ENCODE results near the gene OR12D2.
"Not testable (repeated sequence)": the region's sequence is repeated elsewhere in the genome, so short reads cannot be mapped to it uniquely, and the experiment has no call there.

The OR12D2 gene, protein sequence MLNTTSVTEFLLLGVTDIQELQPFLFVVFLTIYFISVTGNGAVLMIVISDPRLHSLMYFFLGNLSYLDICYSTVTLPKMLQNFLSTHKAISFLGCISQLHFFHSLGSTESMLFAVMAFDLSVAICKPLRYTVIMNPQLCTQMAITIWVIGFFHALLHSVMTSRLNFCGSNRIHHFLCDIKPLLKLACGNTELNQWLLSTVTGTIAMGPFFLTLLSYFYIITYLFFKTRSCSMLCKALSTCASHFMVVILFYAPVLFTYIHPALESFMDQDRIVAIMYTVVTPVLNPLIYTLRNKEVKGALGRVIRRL

DNA sequence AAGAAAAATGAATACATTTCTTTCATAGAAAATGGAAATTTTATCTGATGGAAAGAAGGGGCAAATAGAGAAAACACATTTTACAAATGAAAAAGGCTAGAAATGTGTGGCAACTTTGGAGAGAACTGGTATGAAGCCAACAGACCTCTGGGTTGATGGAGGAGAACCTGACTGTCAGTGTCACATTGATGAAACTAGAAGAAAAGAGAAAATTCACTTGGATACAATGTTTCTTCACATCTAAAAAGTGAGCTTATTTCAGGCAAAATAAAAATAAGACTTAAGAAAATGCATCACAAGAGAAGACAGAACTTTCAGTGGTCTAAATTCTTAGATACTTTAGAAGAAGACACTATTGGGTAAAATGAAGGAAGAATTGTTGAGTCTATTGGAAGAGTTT is at the start of gene OR12D2:
TSS of gene OR12D2 (plus strand) at position 301 of the 400 bp plus-strand sequence. CDS start 1,069 bp downstream, outside the sequence.
- ATAC-seq = no peak

DNA sequence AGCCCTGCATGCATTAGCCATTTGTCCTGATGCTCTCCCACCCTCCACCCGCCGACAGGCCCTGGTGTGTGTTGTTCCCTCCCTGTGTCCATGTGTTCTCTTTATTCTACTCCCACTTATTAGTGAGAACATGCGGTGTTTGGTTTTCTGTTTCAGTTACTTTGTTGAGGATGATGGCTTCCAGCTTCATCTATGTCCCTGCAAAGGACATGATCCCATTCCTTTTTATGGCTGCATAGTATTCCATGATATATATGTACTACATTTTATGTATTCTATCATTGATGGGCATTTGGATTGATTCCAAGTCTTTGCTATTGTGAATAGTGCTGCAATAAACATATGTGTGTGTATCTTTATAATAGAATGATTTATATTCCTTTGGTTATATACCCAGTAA is 46.1 kb upstream of the OR12D2 start:
- ATAC-seq = not testable (repeated sequence)

DNA sequence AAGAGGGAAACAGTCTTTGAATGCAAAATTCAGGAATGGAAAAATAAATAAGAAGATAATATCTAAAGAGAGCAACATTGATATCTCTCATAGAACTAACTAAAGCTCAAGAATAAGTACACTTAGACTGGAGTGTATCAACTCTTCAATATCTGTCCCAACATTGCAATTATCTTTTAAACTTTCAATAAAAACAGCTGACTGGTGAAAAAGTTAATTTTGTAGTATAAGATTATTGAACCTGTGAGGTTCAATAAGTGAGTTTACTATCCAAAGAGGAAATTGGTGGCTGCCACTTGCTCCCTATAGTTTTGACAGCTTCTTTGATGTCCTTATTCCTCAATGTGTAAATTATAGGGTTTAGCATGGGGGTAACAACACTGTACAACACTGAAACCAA is 40.5 kb upstream of the OR12D2 start:
- no peak for ATAC-seq

DNA sequence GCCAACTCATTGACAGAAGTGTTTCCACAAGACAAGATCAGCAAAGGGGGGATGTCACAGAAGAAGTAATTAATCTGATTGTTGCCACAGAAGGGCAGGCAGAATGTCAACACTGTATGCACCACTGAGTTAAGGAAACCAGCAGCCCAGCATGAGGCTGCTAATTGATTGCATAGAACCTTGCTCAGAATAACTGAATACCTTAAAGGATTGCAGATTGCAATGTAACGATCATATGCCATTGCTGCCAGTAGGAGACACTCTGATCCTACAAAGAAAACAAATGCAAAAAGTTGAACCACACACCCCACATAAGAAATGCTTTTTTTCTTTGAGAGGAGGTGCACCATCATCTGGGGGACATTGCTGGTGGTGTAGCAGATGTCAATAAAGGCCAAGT is 39.8 kb upstream of the OR12D2 start:
- ATAC-seq = no peak

DNA sequence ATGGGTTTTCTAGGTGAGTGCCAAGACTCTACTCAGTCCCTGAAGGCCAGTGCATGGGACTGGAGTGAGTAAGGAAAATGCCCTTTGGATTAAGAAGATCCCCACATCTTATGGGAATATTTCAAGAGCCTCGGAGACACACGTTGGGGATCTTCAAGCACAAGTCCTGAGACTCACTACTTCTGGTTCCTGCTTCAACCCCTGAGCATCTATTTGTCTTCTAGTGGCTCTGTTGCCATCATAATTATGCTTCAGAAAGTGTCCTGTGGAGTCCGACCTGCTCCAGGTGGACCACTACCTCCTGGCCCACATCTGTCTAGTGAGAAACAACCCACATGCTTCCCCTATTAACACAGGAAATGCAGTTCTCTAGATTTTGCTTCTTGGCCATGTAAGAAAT is 26.7 kb upstream of the OR12D2 start, which contains the start of gene OR5V1:
TSS of gene OR5V1 (minus strand) at position 101 of the 400 bp plus-strand sequence. CDS start 12,670 bp downstream, outside the sequence.
- no peak for ATAC-seq

DNA sequence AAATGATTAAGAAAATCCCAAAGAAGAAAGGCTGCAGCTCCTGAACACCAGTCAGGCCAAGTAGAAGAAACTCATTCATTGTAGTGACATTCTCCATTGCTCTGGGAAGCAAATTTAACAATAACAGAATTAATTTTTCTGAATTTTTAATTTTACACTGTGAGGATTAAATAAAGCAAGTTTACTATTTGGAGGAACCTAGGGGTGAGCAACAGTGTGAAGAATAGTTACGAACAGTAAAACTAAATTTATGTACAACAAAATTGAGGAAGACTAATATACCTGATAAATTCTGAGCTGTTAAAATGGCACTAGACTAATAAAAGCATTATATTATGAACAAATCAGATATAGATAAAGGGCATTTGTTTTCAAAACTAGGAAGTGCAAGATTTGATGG is 20.2 kb upstream of the OR12D2 start, which contains the start of gene OR12D3:
TSS of gene OR12D3 (minus strand) at position 101 of the 400 bp plus-strand sequence. CDS start at position 97, 4 bp downstream.
- ATAC-seq = no peak

DNA sequence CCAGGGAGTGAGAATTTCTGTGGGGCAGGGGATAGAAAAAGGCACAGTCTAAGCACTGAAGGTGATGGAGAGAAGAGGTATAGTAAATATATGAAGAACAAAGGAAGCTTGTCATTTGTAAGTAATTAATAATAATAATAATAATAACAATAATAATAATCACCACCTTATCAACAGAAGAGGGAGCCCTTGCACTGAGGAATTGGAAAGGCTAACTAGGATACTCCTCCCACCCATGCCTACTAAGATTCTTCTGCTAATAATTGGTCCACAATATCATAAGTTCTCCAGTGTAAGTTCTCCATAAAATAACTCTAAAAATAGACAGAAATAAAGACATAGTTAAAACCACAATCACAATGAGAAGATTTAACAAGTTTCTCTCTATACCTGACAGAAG is 19.4 kb upstream of the OR12D2 start:
- no peak for ATAC-seq

DNA sequence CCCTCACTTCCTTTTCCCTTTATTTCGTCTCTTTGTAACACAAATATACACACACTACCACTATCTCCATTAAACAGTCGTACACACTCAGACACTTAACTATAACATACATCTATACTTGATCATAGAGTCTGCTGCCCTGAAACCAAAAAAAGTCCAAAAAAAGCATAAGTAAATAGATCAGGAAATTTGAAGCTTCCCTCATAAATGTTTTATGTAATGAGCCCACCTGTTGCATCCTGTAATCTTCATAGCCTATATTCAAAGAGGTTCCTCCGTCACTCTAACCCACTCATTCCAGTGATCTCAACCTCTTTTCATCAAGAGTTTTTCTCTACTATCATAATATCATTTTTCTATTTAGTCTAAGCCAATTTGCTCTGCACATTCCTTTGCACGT is 6.9 kb upstream of the OR12D2 start:
- ATAC-seq = no peak

DNA sequence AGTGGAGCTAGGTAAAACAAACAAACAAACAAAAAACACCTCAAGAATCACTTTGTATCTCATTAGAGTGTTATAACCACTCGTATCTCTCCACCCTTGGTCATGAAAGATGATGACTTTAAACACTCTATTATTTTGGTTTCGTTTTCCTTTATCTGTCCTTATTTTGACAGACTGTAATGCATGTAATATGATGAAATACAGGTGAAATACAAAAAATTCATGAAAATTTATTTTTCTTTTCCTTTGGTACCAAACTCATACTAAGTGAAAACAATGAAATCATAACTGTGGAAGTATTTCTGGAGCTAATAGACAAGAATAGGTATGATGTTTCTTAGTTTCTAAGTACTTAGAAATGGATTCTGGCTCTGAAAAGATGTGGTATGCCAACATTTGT is 4.1 kb downstream of the OR12D2 start:
- ATAC-seq = no peak

DNA sequence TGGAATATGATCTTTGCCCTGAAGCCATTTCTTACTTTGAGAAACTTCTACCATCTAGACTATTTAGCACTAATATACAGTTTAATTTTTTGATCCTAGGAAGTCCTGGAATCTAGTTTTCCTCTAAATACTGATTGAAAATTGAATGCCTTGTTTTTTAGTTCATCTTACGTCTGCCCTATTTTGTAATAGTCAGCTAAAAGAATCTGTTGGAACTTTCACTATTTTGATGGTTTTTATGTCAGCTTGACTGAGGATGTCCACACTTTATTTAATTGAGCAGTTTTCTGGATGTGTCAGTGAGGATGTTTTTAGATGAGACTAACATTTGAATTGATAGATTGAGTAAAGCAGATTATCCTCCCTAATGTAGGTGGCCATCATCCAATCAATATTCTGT is 8.4 kb downstream of the OR12D2 start:
- ATAC-seq = no peak

DNA sequence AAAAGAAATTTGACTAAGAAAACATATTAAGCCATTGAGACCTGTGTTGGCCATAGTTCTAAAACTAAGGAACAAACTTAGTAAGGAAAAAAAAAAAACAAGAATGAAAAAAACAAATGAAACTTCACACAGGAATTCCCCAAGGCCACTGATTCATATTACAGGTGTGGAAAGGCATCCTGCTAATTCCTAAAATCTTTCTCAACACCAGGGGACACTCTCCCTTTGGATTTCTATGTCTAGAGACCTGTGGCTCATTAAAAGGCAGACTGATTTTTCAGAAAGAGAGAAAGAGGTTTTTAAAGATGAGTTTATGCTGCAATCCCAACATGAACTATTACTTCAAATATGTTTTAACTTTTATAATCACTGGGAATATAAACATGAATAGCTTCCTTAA is 19.2 kb downstream of the OR12D2 start, which contains the start of gene OR12D1:
TSS of gene OR12D1 (plus strand) at position 341 of the 400 bp plus-strand sequence.
- ATAC-seq = no peak

DNA sequence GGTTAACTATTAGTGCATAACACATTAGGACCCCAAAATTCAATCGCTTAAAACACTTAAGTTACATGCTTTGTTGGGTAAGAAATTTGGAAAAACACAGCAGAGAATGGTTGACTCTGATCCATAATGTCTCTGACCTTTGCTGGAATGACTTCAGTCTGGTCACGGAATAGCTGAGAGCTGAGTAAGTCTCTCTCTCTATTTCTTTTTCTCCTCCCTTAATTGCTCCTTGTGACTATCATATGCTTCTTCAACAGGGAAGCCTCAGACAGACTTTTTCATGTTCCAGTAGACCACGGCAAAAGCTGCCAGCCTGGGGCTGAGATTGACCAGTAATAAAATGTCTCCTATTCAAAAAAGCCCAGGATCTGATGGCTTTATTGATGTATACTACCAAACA is 24.1 kb downstream of the OR12D2 start:
- no peak for ATAC-seq

DNA sequence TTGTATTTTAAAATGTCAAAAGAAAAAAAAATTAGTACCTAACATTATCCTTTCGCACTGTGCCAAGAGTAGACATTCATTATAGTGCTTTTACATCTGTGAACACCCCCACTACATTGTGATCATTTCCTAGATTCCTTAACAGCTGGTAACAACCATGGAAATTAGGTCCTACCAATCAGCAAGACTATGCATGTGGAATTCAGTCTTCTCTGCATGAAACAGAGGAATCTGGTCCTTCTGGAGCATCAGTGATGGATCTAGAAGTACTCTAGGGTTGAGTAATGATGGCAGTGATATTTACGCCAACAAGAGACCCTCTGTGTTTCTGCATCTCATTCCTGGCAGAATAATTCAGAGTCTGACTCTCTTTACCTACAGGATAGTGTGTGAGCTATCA is 28.7 kb downstream of the OR12D2 start:
- ATAC-seq = no peak

DNA sequence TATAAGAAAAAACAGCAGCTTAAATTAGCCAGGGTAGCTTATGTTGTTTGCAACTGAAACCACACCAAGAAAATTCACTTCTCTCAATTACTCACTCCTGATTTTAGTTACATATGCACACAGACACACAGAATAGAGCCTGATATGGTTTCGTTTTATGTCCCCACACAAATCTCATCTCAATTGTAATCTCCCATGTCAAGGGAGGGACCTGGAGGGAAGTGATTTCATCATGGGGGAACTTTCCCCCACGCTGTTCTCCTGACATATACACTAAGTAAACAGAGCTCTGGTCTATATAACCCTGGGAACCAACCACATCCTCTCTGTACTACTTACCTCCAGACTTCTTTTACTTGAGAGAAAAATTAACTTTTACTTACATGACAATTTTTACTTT is 29.1 kb downstream of the OR12D2 start:
- ATAC-seq = peak in 1 of 2 donors; percentile 45

DNA sequence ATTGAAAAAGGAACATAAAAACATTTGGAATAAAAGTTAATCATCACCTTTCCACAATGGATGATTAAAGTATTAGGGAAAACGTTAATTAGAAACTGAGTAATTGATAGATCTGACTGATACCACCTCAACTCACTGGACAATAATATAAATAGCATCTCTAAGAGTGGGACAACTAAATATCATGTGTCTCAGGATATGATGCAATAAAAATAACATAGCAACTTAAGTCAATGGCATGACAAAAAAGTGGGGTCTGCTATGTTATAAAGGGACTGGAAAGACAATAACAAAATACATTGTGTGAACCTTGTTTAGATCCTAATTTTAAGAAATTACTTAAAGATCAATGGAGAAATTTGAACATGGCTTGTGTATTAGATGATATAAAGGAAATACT is 29.6 kb downstream of the OR12D2 start:
- ATAC-seq = no peak

DNA sequence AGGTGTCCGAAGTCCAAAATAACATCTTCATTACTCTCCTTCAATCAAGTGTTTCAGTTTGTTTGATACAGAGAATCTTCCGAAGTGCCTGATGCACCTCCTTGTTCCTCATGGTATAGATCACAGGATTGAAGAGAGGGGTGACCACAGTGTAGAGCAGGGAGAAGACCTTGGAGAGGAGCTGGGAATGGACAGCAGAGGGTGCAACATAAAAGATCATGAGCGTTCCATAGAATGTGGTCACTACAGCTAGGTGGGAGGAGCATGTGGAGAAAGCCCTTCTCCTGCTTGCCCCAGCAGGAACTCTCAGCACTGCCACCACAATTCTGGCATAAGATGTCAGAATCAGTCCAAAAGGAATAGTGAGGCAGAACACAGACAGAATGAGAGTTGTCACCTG is 31.2 kb downstream of the OR12D2 start:
- no peak for ATAC-seq

DNA sequence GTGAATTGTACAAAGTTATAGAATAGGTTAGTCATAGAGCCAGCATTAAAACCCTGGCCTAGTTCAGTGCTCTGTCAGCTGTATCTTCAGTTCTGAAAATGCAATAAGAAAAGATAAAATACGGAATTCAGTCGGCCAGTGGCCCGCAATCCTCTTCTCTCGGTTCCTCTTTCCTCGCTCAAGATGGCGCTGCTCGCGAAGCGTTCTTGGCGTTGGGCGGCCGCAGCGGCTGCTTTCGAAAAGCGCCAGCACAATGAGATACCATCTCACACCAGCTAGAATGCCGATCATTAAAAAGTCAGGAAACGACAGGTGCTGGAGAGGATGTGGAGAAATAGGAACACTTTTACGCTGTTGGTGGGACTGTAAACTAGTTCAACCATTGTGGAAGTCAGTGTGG is 41.3 kb downstream of the OR12D2 start:
- not testable (repeated sequence) for ATAC-seq

DNA sequence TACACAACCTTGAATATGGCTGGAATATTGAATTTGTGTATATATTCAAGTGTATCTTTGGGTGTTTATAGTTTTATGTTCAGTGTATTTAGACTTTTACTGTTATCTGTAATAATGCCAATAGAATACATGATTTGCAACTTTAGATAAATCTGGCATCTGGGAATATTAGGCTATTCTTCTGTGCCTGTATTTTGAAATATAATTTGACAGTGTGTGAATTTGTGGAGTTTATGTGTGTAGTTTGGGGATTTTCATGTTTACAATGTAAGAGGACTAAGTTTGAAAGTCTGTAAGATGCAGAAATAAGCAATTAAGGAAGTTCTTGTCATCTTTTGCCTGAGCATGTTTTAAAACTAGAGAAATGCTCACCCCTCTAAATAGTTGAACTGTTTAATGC is 43.6 kb downstream of the OR12D2 start, which contains the start of gene OR10C1:
TSS of gene OR10C1 (plus strand) at position 301 of the 400 bp plus-strand sequence. CDS start 710 bp downstream, outside the sequence.
- no peak for ATAC-seq

DNA sequence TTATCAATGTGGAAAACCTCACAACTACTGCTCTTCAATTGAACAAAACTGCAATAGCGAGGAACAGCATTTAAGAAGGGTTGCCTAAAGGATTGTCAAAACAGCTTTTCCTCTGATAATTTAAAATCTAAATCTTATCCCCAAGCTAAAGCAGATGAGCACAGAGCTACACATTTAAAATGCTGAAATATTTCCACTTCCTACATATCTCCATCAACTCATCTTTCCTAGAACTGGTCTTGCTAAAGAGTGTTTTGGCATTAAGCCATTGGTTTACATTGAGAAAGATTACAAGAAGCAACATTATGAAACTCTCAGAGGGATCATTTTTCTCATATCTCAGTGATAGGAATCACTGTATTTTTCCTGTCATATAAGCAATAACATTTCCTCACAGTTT is 47.3 kb downstream of the OR12D2 start:
- ATAC-seq = no peak

DNA sequence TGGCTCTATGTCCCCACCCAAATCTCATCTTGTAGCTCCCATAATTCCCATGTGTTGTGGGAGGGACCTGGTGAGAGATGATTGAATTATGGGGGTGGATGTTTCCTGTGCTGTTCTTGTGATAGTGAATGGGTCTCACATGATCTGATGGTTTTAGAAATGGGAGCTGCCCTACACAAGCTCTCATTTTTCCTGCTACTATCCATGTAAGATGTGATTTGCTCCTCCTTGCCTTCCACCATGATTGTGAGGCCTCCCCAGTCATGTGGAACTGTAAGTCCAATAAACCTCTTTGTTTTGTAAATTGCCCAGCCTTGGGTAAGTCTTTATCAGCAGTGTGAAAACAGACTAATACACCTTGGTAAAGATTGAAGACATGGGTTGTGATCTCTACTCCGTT is 48.6 kb downstream of the OR12D2 start:
- not testable (repeated sequence) for ATAC-seq

All from activated CD4-positive, CD25-positive, alpha-beta regulatory T cell treated with anti-CD3 and anti-CD28 coated beads, Interleukin-2, amount 50 U/mL, for 24 hours (primary cell).